Measurements from ENCODE around the gene TYSND1.

GRCh38 chr10:70162892-70163201 is 16.3 kb upstream of the TYSND1 start:
- TF ChIP-seq HDAC2 (IDR thresholded peaks at IDR 0.05) (no peak), CTCF (IDR thresholded peaks at IDR 0.05) (no peak), RCOR1 (IDR thresholded peaks at IDR 0.05; ENCODE audit: low read depth, low read length) (no peak), NR3C1 (IDR thresholded peaks at IDR 0.05) (no peak), JUN (IDR thresholded peaks at IDR 0.05) (no peak), REST (IDR thresholded peaks at IDR 0.05) (no peak), RFX5 (IDR thresholded peaks at IDR 0.05) (no peak), BCL3 (IDR thresholded peaks at IDR 0.05) (no peak), HMGXB4 (CRISPR knock-in tag; IDR thresholded peaks at IDR 0.05; ENCODE audit: borderline replicate concordance) (no peak), POLR2A (IDR thresholded peaks at IDR 0.05; ENCODE audit: low read length) (no peak), POLR2AphosphoS2 (conservative IDR thresholded peaks at IDR 0.05; ENCODE audit: low read length) (no peak), MAFK (IDR thresholded peaks at IDR 0.05; ENCODE audit: partially characterized antibody) (no peak)

Measured in A549 (cell line).